HepG2 (cell line): ENCODE measurements around the gene IRAK4. TPM values are rescaled to one million over a fixed set of nuclear protein-coding genes. Genes with fewer than 3 reads are reported as not detected.

Source experiments
- CERS6 ChIP-seq: sonication (generic); formaldehyde crosslinking; IDR thresholded peaks from 2 replicates; pipeline ENCODE4 v1.5.0; 2020; ENCODE audit warnings: missing genetic modification reagents
- CREM ChIP-seq, 2 experiments: sonication (generic) in 1 of 2; formaldehyde crosslinking in 1 of 2; IDR thresholded peaks; 2 replicates each; pipeline versions ENCODE4 v1.4.0 to v1.6.1; 2016 to 2020; ENCODE audit warnings: antibody characterized with exemption in 1 of 2, mild to moderate bottlenecking in 1 of 2, missing genetic modification reagents in 1 of 2
- DNMT3B ChIP-seq: conservative IDR thresholded peaks from 2 replicates; pipeline ENCODE4 v1.6.1; 2016; ENCODE audit warnings: missing biosample characterization, control low read depth
- FOXK2 ChIP-seq: fragments of 450-650 bp; IDR thresholded peaks from 2 replicates; pipeline ENCODE4 v1.6.1; 2016
- FOXP4 ChIP-seq: sonication (generic); formaldehyde crosslinking; IDR thresholded peaks from 2 replicates; pipeline ENCODE4 v1.4.0; 2020; ENCODE audit warnings: missing genetic modification reagents
- HOXA3 ChIP-seq: sonication (generic); formaldehyde crosslinking; IDR thresholded peaks from 2 replicates; pipeline ENCODE4 v1.5.0; 2020; ENCODE audit warnings: missing genetic modification reagents
- PHB2 ChIP-seq: fragments of 450-650 bp; IDR thresholded peaks from 2 replicates; pipeline ENCODE4 v1.6.1; 2018; ENCODE audit not compliant: partially characterized antibody
- SCMH1 ChIP-seq: sonication (generic); formaldehyde crosslinking; IDR thresholded peaks from 2 replicates; pipeline ENCODE4 v1.9.0; 2021; ENCODE audit warnings: missing genetic modification reagents, mild to moderate bottlenecking, borderline replicate concordance
- TBX3 ChIP-seq: fragments of 450-650 bp; IDR thresholded peaks from 2 replicates; pipeline ENCODE4 v1.6.1; 2017; ENCODE audit warnings: antibody characterized with exemption, mild to moderate bottlenecking, inconsistent platforms, borderline replicate concordance
- THAP9 ChIP-seq: sonication (generic); formaldehyde crosslinking; IDR thresholded peaks from 2 replicates; pipeline ENCODE4; 2020; ENCODE audit warnings: missing genetic modification reagents, mild to moderate bottlenecking, borderline replicate concordance
- TIGD3 ChIP-seq: sonication (generic); formaldehyde crosslinking; IDR thresholded peaks from 2 replicates; pipeline ENCODE4 v1.5.1; 2020; ENCODE audit warnings: mild to moderate bottlenecking, missing genetic modification reagents, borderline replicate concordance
- ZMYM4 ChIP-seq: sonication (generic); formaldehyde crosslinking; IDR thresholded peaks from 2 replicates; pipeline ENCODE4 v1.8.1; 2023; ENCODE audit warnings: mild to moderate bottlenecking, missing genetic modification reagents
- ZNF781 ChIP-seq: sonication (generic); formaldehyde crosslinking; IDR thresholded peaks from 2 replicates; pipeline ENCODE4 v1.5.1; 2020; ENCODE audit warnings: borderline replicate concordance, mild to moderate bottlenecking, missing genetic modification reagents; ENCODE audit errors: not compliant biosample characterization
- ZNF784 ChIP-seq: sonication (generic); formaldehyde crosslinking; IDR thresholded peaks from 2 replicates; pipeline ENCODE4 v1.5.1; 2020; ENCODE audit warnings: missing genetic modification reagents, mild to moderate bottlenecking, borderline replicate concordance
- ZSCAN5A ChIP-seq: sonication (generic); formaldehyde crosslinking; IDR thresholded peaks from 2 replicates; pipeline ENCODE4 v1.8.0; 2022; ENCODE audit warnings: mild to moderate bottlenecking, missing genetic modification reagents, borderline replicate concordance
- polyA plus RNA-seq, 8 experiments: library from polyadenylated mRNA; depleted of rRNA in 3 of 8; stranded (reverse) in 7 of 8; unstranded in 1 of 8; fragments of >200 nt; fragmentation: Illumina TruSeq in 4 of 8; extraction: Trizol in 4 of 8; gene quantifications; 2 replicates each; pipeline versions ENCODE4 v1.2.1 to v1.2.3, GENCODE V29; 2011 to 2016; ENCODE audit warnings: low read depth in 4 of 8, missing spikeins in 1 of 8, mixed read lengths in 1 of 8; ENCODE audit not compliant: insufficient read depth in 1 of 8
- total RNA-seq, 5 experiments: library from RNA; depleted of rRNA; stranded (reverse); fragments of >200 nt; fragmentation: Illumina TruSeq; extraction: Trizol; gene quantifications; 2 replicates each; pipeline ENCODE4 v1.2.3, GENCODE V29; 2016; ENCODE audit warnings: low read depth in 1 of 5

IRAK4 gene
- total and polyA plus RNA-seq, 2 of the 13 experiments (the other 11 are each of a cell fraction or from before 2014, with no cell fraction given): 6.6 to 7.1 TPM

GRCh38 chr12:43805860-43806736, 47.3 kb downstream of the IRAK4 start, which contains the start of gene TWF1 (continued):
- TF ChIP-seq CERS6 (CRISPR knock-in tag) (no peak), SCMH1 (CRISPR knock-in tag) (no peak), TIGD3 (CRISPR knock-in tag) (no peak), FOXP4 (CRISPR knock-in tag) (no peak), PHB2 (no peak), DNMT3B (CRISPR knock-in tag) (no peak), THAP9 (CRISPR knock-in tag) (peak; percentile 43; the same call in 1 of the 2 replicates), CREM (IDR thresholded peaks at IDR 0.05) (no peak), CREM (CRISPR knock-in tag; IDR thresholded peaks at IDR 0.05) (no peak), FOXK2 (no peak), ZNF784 (CRISPR knock-in tag) (0 out of 2 replicates have a peak, but pooled peaks have one; percentile 46), TBX3 (no peak), HOXA3 (CRISPR knock-in tag) (peak; percentile 81), ZNF781 (CRISPR knock-in tag) (no peak), ZMYM4 (peak; percentile 86), ZSCAN5A (CRISPR knock-in tag) (no peak)
